Subcutaneous abdominal adipose tissue (tissue), 5 donors: ENCODE results near the gene ANO7.

Source experiments
- H3K27ac ChIP-seq: one replicate; pipeline ENCODE4 v1.7.0; 2013; ENCODE audit warnings: low read depth, mild to moderate bottlenecking, inconsistent platforms, low read length, moderate library complexity
- H3K27me3 ChIP-seq, 5 donors: one replicate each; pipeline ENCODE4 v1.7.0; 2013; ENCODE audit warnings: low read length in 5 of 5, inconsistent platforms in 1 of 5; ENCODE audit not compliant: control insufficient read depth in 5 of 5, insufficient read depth in 4 of 5
- H3K36me3 ChIP-seq, 5 donors: one replicate each; pipeline ENCODE4 v1.7.0; 2013; ENCODE audit warnings: low read length in 5 of 5; ENCODE audit not compliant: control insufficient read depth in 5 of 5, insufficient read depth in 5 of 5
- H3K4me1 ChIP-seq, 5 donors: one replicate each; pipeline ENCODE4 v1.7.0; 2013; ENCODE audit warnings: low read length in 5 of 5, mild to moderate bottlenecking in 3 of 5, moderate library complexity in 1 of 5; ENCODE audit not compliant: control insufficient read depth in 5 of 5, insufficient read depth in 5 of 5
- H3K4me3 ChIP-seq, 5 donors: one replicate each; pipeline ENCODE4 v1.7.0; 2013; ENCODE audit warnings: low read length in 5 of 5, low read depth in 1 of 5
- H3K9ac ChIP-seq, 5 donors: one replicate each; pipeline ENCODE4 v1.7.0; 2013; ENCODE audit warnings: low read length in 5 of 5, mild to moderate bottlenecking in 4 of 5, moderate library complexity in 3 of 5
- H3K9me3 ChIP-seq, 5 donors: one replicate each; pipeline ENCODE4 v1.7.0; 2013; ENCODE audit warnings: low read length in 5 of 5; ENCODE audit not compliant: control insufficient read depth in 5 of 5
- donor health status: healthy.
- donor health status: healthy.
- donor health status: healthy.
- donor health status: healthy.
- donor health status: healthy.

Gene ANO7

DNA sequence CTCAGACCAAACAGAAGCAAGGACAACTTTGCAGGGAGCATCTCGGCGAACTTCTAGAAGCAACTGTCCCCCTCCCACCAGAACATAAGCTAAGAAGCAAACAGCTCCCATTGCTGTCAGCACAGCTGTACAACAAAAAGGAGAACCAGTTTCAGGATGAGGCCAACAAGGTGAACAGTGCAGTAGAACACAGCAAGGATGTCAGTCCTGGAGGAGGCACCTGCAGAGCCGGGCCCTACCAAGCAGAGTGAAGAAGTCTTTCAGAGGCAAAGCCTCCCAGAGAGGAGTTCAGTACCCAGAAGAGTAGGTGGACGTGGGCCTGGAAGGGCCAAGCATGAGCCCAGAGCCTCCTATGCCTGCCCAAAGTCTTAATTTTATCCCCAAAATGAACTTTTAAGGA lies 40.2 kb upstream of the ANO7 start:
- H3K4me3 ChIP-seq, result peak overlapping the region in 3 of 5 donors; percentile 75 to 91 (median 88)
- no peak overlapping the region for H3K9ac ChIP-seq
- peaks cover 0 to 2% (median 0%) of the 10 kb centered on the region in 5 donors for H3K27me3 ChIP-seq
- H3K9me3 ChIP-seq, result no peaks in the 10 kb centered on the region
- peaks cover 0 to 2% (median 0%) of the 10 kb centered on the region in 5 donors for H3K36me3 ChIP-seq
- no peak overlapping the region for H3K27ac ChIP-seq
- H3K4me1 ChIP-seq, result peaks cover 8 to 30% (median 25%) of the 10 kb centered on the region in 5 donors

DNA sequence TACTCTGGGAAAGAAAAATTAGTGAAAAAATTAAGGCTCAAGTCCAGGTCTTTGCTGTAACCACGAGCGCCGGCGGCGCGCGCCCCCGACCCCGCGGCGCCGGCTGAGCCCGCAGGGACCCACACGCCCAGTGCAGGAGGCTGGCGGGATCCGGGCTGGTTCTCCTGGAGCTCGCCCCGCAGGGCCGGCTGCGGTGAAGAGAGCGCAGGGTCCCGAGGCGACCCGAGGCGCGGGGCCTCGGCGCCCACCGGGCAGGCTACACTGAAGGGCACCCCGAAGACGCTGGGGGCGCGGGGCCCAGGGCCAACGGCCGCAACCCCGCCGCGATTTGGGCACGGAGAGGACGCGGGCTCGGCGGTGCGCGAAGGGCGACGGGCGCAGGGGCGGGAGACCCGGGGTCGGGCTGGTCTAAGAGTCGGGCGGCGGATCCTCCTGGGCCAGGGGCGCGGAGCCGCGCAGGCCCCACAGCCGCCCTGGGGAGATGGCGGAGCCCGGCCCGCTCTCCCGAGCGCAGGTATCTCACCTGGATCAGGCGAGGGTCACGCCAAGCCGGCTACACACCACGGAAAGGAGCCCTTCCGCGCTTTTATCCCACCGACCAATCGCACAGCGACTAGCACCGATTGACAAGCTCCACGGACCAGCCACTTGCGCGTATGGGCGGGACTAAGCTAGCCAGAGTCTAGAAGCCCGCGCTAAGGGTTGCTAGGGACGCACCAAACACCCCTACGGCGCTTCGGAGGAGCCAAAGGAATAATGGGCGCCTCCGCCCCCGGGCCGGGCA lies 39.4 kb upstream of the ANO7 start, which contains the start of gene PASK:
Gene PASK, minus strand, starts transcription at position 582 of the 784 bp plus-strand sequence. CDS start 6,440 bp downstream, outside the sequence.
- H3K27ac ChIP-seq, result peak within 1 kb of the TSS; percentile 73

DNA sequence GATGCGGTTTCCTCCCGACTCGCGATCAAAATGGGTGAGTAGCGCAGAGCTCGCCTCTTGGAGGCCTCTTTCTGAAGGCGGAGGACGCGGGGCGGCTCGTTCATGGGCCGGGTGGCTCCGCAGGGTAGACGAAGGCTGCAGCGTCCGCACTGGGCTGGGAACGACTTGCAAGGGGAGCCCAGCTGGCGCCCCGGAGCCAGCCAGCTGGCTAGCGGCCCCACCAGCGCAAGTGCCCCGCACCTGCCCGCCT lies 38.9 kb upstream of the ANO7 start:
- H3K9me3 ChIP-seq, result no peaks in the 10 kb centered on the region
- peak overlapping the region in 4 of 5 donors; percentile 53 to 79 (median 78) for H3K9ac ChIP-seq
- H3K36me3 ChIP-seq, result peaks cover 0 to 8% (median 4%) of the 10 kb centered on the region in 5 donors
- peak overlapping the region; percentile 75 to 95 (median 88) for H3K4me3 ChIP-seq
- H3K27ac ChIP-seq, result peak overlapping the region; percentile 73
- peaks cover 0 to 2% (median 0%) of the 10 kb centered on the region in 5 donors for H3K27me3 ChIP-seq
- peaks cover 8 to 30% (median 25%) of the 10 kb centered on the region in 5 donors for H3K4me1 ChIP-seq

More for the DNA sequence above, 39.4 kb upstream of the ANO7 start, which contains the start of gene PASK:
- Histone ChIP-seq H3K9me3 (no peaks in the 10 kb centered on the region), H3K9ac (peak within 1 kb of the TSS in 4 of 5 donors; percentile 78 to 88 (median 80)), H3K4me3 (peak within 1 kb of the TSS; percentile 75 to 95 (median 88)), H3K36me3 (peaks cover 0 to 8% (median 4%) of the 10 kb centered on the region in 5 donors), H3K4me1 (peaks cover 8 to 30% (median 25%) of the 10 kb centered on the region in 5 donors), H3K27me3 (peaks cover 0 to 2% (median 0%) of the 10 kb centered on the region in 5 donors)

DNA sequence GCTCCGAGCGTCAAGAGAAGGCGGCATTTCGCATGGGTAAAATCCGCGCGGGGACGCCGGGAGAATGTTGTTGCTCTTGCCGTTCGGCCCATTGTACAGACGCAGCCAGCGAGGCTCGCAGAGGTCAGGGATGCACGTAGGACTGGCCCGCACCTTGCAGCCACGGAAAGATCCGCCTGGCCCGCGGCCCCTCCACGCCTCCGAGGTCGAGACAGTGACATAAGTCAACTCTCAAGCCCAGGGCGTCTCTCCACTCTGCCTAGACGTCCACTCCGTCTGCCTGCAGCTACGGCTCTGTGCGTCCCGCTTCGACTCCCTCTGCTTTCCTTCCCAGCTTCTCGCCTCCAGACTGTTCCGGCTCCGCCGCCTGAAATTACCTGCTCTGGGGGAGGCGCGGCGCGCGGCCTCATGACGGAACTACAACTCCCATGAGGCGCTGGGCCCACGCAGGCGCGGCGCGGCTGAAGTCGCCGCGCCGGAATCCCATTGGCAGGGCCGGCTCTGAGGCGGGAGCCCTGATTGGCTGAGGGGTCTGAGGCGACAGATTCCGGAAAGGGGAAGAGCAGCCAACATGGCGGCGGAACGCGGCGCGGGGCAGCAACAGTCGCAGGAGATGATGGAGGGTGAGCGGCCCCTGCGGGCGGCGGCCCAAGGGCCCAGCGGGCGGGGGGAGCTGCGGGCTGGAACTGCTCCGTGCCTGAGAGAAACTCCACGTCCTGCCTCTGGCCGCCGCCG lies 38.4 kb upstream of the ANO7 start, which contains the start of gene PPP1R7:
Gene PPP1R7, plus strand, starts transcription at position 543 of the 735 bp plus-strand sequence. Its CDS starts 29 bp downstream, at position 572.
- H3K4me3 ChIP-seq, result peak within 1 kb of the TSS; percentile 75 to 95 (median 88)
- H3K4me1 ChIP-seq, result peaks cover 8 to 30% (median 25%) of the 10 kb centered on the region in 5 donors
- peaks cover 0 to 12% (median 7%) of the 10 kb centered on the region in 5 donors for H3K36me3 ChIP-seq
- H3K27ac ChIP-seq, result peak within 1 kb of the TSS; percentile 73
- peak within 1 kb of the TSS; percentile 39 to 88 (median 78) for H3K9ac ChIP-seq
- no peaks in the 10 kb centered on the region for H3K9me3 ChIP-seq
- H3K27me3 ChIP-seq, result peaks cover 0 to 2% (median 0%) of the 10 kb centered on the region in 5 donors

DNA sequence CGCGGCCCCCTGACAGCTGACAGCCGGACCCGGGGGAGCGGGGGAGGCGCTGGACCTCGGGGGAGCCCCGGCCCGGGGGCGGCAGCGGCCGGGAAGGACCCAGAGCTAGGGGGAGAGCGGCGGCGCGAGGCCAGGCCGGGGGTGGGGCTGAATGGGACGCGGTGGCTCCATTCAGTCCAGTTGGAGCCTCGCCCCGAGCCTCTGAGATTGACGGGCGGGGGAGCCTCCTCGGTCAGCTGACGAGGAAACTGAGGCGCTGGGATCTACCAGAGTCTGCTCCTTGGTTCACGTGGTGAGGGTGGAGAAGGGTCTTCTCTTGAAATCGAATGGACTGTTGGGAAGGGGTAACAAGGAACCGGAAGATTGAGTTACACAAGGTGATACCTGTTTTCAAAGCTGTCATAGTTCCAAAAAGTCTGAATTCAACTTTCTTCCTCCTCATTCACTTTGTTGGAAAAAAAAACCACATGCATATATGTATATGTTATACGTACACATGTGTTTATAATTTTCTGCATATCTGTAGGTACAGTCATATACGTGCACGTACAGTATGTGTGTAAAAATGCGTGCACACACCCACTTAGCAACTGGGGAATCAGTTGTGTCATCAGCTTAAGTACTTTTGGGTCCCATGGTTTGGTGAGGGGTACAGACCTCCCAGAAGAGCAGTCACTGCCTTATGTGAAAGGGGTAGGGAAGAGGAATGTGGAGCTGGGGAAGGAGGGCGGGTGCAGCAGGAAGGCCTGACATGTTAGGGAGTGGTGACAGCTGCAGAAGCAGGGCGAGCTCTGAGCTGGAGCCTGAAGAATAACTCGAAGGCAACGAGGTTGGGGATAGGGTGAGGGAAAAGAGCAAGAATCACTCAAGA lies 37.6 kb upstream of the ANO7 start:
- Histone ChIP-seq H3K4me1 (peaks cover 8 to 30% (median 25%) of the 10 kb centered on the region in 5 donors), H3K4me3 (peak overlapping the region; percentile 75 to 95 (median 88)), H3K27ac (peak overlapping the region; percentile 73), H3K9ac (peak overlapping the region; percentile 39 to 88 (median 78)), H3K36me3 (peaks cover 0 to 18% (median 8%) of the 10 kb centered on the region in 5 donors), H3K27me3 (peaks cover 0 to 2% (median 0%) of the 10 kb centered on the region in 5 donors), H3K9me3 (no peaks in the 10 kb centered on the region)

DNA sequence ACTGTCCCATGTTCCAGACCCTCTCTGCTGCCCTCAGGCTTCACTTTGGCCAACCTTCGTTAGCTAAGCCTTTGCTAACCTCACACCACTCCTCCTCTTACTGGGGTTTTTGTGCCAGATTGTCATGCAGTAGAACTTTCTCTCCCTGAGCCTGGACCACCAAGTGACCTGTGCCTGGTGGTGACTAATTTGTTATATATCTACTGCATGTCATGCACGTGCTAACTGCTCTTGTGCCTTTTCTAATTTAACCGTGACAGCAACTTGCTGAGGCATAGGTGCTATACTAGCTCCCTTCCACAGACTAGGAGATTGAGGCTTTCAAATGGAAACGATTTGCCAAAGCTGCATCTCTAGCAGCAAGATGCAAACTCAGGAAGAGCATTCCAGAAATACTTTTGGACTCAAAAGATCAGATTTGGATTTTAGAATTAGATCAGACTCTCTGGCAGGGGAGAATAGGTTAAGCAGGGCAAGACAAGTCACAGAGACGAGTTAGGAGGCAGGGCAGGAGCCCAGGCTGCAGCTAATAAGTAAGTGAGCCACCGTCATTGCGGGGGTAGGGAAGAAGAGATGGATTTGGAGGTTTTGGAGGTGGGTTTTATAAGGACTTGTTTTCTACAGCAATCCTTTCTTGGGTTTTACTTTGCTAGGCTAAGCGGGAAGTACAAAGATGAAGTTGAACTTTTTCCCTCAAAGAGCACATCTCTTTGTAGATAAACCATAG lies 36.4 kb upstream of the ANO7 start:
- Histone ChIP-seq H3K27me3 (peaks cover 0 to 2% (median 0%) of the 10 kb centered on the region in 5 donors), H3K27ac (no peak overlapping the region), H3K9ac (no peak overlapping the region)

GRCh38 chr2:241153616-241154015 lies 34.9 kb upstream of the ANO7 start:
- no peak overlapping the region for H3K27ac ChIP-seq
- no peaks in the 10 kb centered on the region for H3K9me3 ChIP-seq
- no peak overlapping the region for H3K4me3 ChIP-seq
- no peak overlapping the region for H3K9ac ChIP-seq
- no peaks in the 10 kb centered on the region for H3K27me3 ChIP-seq
- H3K36me3 ChIP-seq, result peaks cover 0 to 41% (median 21%) of the 10 kb centered on the region in 5 donors
- peaks cover 10 to 33% (median 22%) of the 10 kb centered on the region in 5 donors for H3K4me1 ChIP-seq

More for the DNA sequence above, 36.4 kb upstream of the ANO7 start:
- peaks cover 8 to 32% (median 26%) of the 10 kb centered on the region in 5 donors for H3K4me1 ChIP-seq
- H3K9me3 ChIP-seq, result no peaks in the 10 kb centered on the region
- H3K4me3 ChIP-seq, result no peak overlapping the region
- H3K36me3 ChIP-seq, result peaks cover 0 to 26% (median 8%) of the 10 kb centered on the region in 5 donors

GRCh38 chr2:241154915-241155314 lies 33.6 kb upstream of the ANO7 start:
- peaks cover 10 to 23% (median 15%) of the 10 kb centered on the region in 5 donors for H3K4me1 ChIP-seq
- no peaks in the 10 kb centered on the region for H3K9me3 ChIP-seq
- H3K27ac ChIP-seq, result no peak overlapping the region
- H3K4me3 ChIP-seq, result no peak overlapping the region
- peaks cover 0 to 53% (median 33%) of the 10 kb centered on the region in 5 donors for H3K36me3 ChIP-seq
- no peaks in the 10 kb centered on the region for H3K27me3 ChIP-seq
- H3K9ac ChIP-seq, result no peak overlapping the region

- Histone ChIP-seq H3K27me3 (no peaks in the 10 kb centered on the region), H3K4me1 (peaks cover 5 to 18% (median 9%) of the 10 kb centered on the region in 5 donors), H3K36me3 (peaks cover 0 to 59% (median 37%) of the 10 kb centered on the region in 5 donors), H3K9me3 (no peaks in the 10 kb centered on the region), H3K4me3 (no peak overlapping the region), H3K9ac (no peak overlapping the region), H3K27ac (no peak overlapping the region)
These were observed 32.5 kb upstream of the ANO7 start for GRCh38 chr2:241155936-241156335.
